PFSK-1 (cell line): ENCODE data around the gene SPEF2.

Source experiments
- POLR2AphosphoS5 ChIP-seq: IDR thresholded peaks from 2 replicates; pipeline ENCODE4 v1.6.1; 2012; ENCODE audit warnings: low read depth, mild to moderate bottlenecking, control low read depth, low read length, moderate library complexity
- TAF1 ChIP-seq: IDR thresholded peaks from 2 replicates; pipeline ENCODE4 v1.6.1; 2012; ENCODE audit warnings: low read length, control low read depth, borderline replicate concordance; ENCODE audit not compliant: insufficient read depth

GRCh38 chr5:35810601-35811000 lies 192.9 kb downstream of the SPEF2 start:
- TF ChIP-seq POLR2AphosphoS5 (no peak), TAF1 (no peak)
